ENCODE results near the gene SHB. TPM values are rescaled to one million over a fixed set of nuclear protein-coding genes. Genes with fewer than 3 reads are reported as not detected.

Gene SHB
- polyA plus RNA-seq, 1 donor, result 9.1 TPM

GRCh38 chr9:38004809-38005560 lies 64.0 kb downstream of the SHB start:
- DNase-seq, result no peak

- DNase-seq, result no peak
Observed at GRCh38 chr9:38003946-38004808, 64.8 kb downstream of the SHB start.

- no peak for DNase-seq
Observed at GRCh38 chr9:38003230-38003629, 65.8 kb downstream of the SHB start.

GRCh38 chr9:38001430-38001829 lies 67.6 kb downstream of the SHB start:
- DNase-seq, result no peak

GRCh38 chr9:38000735-38001134 lies 68.3 kb downstream of the SHB start:
- no peak for DNase-seq

GRCh38 chr9:38000332-38000731 lies 68.7 kb downstream of the SHB start:
- DNase-seq, result no peak

- no peak for DNase-seq
Observed at GRCh38 chr9:37999588-38000189, 69.3 kb downstream of the SHB start.

GRCh38 chr9:37998881-37999587 lies 70.0 kb downstream of the SHB start:
- no peak for DNase-seq

GRCh38 chr9:37997636-37998374 lies 71.2 kb downstream of the SHB start:
- no peak for DNase-seq

- DNase-seq, result no peak
Observed at GRCh38 chr9:37996819-37997217, 72.2 kb downstream of the SHB start.

GRCh38 chr9:37995961-37996818 lies 72.8 kb downstream of the SHB start:
- DNase-seq, result no peak

- DNase-seq, result no peak
Observed at GRCh38 chr9:37995348-37995737, 73.7 kb downstream of the SHB start.

- DNase-seq, result peak; percentile 75
Observed at GRCh38 chr9:37994639-37995347, 74.2 kb downstream of the SHB start.

GRCh38 chr9:37992924-37993349 lies 76.1 kb downstream of the SHB start:
- DNase-seq, result no peak

- no peak for DNase-seq
Observed at GRCh38 chr9:37990404-37991015, 78.5 kb downstream of the SHB start.

- no peak for DNase-seq
Observed at GRCh38 chr9:37989701-37990100, 79.3 kb downstream of the SHB start.

- DNase-seq, result no peak
Observed at GRCh38 chr9:37988602-37989001, 80.4 kb downstream of the SHB start.

- no peak for DNase-seq
Observed at GRCh38 chr9:37988041-37988440, 81.0 kb downstream of the SHB start.

- DNase-seq, result no peak
Observed at GRCh38 chr9:37987467-37987981, 81.5 kb downstream of the SHB start.
